Hepatocyte (in vitro differentiated cells): ENCODE results near the gene LMF1. TPM values are rescaled to one million over a fixed set of nuclear protein-coding genes. Genes with fewer than 3 reads are reported as not detected.

Source experiments
- DNase-seq: peaks from one replicate; pipeline ENCODE4 v3.0.0-alpha.2; 2016; ENCODE audit warnings: low spot score
- H2AFZ ChIP-seq: fragments of 200-600 bp; sonication (generic); 2 replicates; pipeline ENCODE4 v1.6.0; 2016; ENCODE audit warnings: antibody characterized with exemption, mild to moderate bottlenecking
- H3K27ac ChIP-seq: fragments of 200-600 bp; sonication (generic); 2 replicates; pipeline ENCODE4 v1.5.1; 2016; ENCODE audit warnings: mild to moderate bottlenecking
- H3K27me3 ChIP-seq: fragments of 200-600 bp; sonication (generic); 2 replicates; pipeline ENCODE4 v1.6.1; 2016
- H3K36me3 ChIP-seq: fragments of 200-600 bp; sonication (generic); replicated peaks from 2 replicates; pipeline ENCODE4 v1.5.1; 2016; ENCODE audit warnings: low read depth; ENCODE audit not compliant: insufficient read depth
- H3K4me1 ChIP-seq: fragments of 200-600 bp; sonication (generic); 2 replicates; pipeline ENCODE4 v1.5.1; 2016; ENCODE audit warnings: mild to moderate bottlenecking, moderate library complexity; ENCODE audit not compliant: insufficient read depth
- H3K4me2 ChIP-seq: fragments of 200-600 bp; sonication (generic); 2 replicates; pipeline ENCODE4 v1.6.0; 2016
- H3K4me3 ChIP-seq: fragments of 200-600 bp; sonication (generic); 2 replicates; pipeline ENCODE4 v1.5.1; 2016; ENCODE audit warnings: mild to moderate bottlenecking
- H3K79me2 ChIP-seq: fragments of 200-600 bp; sonication (generic); 2 replicates; pipeline ENCODE4 v1.6.0; 2017; ENCODE audit warnings: mild to moderate bottlenecking
- H3K9me2 ChIP-seq: fragments of 200-600 bp; sonication (generic); replicated peaks from 2 replicates; pipeline ENCODE4 v1.6.0; 2017; ENCODE audit warnings: mild to moderate bottlenecking; ENCODE audit not compliant: insufficient read depth
- H3K9me3 ChIP-seq: fragments of 200-600 bp; sonication (generic); 2 replicates; pipeline ENCODE4 v1.5.1; 2016; ENCODE audit warnings: low read depth, mild to moderate bottlenecking
- H4K20me1 ChIP-seq: fragments of 200-600 bp; sonication (generic); 2 replicates; pipeline ENCODE4 v1.6.0; 2016; ENCODE audit warnings: mild to moderate bottlenecking; ENCODE audit not compliant: insufficient read depth, poor library complexity, severe bottlenecking
- CTCF ChIP-seq: fragments of 200-600 bp; sonication (generic); IDR thresholded peaks from 2 replicates; pipeline ENCODE4 v1.5.1; 2016; ENCODE audit warnings: antibody characterized with exemption, mild to moderate bottlenecking; ENCODE audit not compliant: poor library complexity
- EZH2 ChIP-seq: fragments of 200-600 bp; sonication (generic); IDR thresholded peaks from 2 replicates; pipeline ENCODE4 v1.6.1; 2016; ENCODE audit warnings: antibody characterized with exemption, mild to moderate bottlenecking, borderline replicate concordance
- EZH2phosphoT487 ChIP-seq: fragments of 200-600 bp; sonication (generic); IDR thresholded peaks from one replicate; pipeline ENCODE4 v1.6.1; 2018; ENCODE audit warnings: antibody characterized with exemption, mild to moderate bottlenecking, low read depth, moderate library complexity; ENCODE audit not compliant: unreplicated experiment, severe bottlenecking
- WGBS: methylation state at CpG from one replicate; pipeline ENCODE4 v1.1.6; 2016; ENCODE audit warnings: low lambda C conversion rate; ENCODE audit errors: missing lambda C conversion rate; 5-methylcytosine and 5-hydroxymethylcytosine counted together
- polyA plus RNA-seq: library from polyadenylated mRNA; unstranded; fragments of >200 nt; fragmentation: Nextera tagmentation; extraction: Ambion mirVana; gene quantifications from 2 replicates; pipeline ENCODE4 v1.2.1, GENCODE V29; 2016
- total RNA-seq: library from RNA; depleted of rRNA; stranded (reverse); fragments of >200 nt; gene quantifications from 2 replicates; pipeline ENCODE4 v1.2.3, GENCODE V29; 2014

Gene LMF1
- total and polyA plus RNA-seq, 2 experiments from 2014 or later: 27.2 to 34.3 TPM

- H3K27ac ChIP-seq: no peak overlapping the region
These were observed 60.6 kb downstream of the LMF1 start for GRCh38 chr16:910181-910580.

DNA sequence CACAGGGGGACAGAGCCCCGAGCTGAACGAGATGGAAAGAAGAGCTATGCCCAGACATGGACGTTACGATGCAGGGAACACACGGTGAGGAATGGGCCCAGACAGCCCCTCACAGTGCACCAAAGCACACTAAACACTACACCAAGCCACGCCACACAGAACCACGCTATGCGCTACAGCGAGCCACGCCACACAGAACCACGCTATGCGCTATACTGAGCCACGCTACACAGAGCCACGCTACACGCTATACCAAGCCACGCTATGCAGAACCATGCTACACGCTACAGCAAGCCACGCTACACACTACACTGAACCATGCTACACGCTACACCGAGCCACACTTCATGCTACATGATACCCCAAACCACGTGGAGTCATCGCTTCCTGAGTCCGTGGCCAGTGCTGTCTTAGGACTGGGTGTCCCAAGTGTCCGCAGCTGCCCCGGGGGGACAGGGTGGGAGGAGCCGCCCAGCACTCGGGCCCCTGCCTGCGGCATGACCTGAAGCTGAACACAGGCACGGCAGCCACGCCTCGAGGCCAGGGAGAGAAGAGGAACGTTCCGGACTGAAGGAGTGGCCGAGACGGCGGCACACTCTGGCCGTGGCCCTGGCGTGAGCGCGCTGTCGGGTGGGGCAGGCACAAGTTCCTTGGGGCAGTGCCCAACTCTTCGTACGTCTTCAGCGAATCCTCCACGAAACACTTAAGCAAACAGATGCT, 61.3 kb downstream of the LMF1 start:
- Histone ChIP-seq H3K9me3 (no peaks in the 10 kb centered on the region), H3K4me3 (no peak overlapping the region), H3K9me2 (no peaks in the 10 kb centered on the region), H2AFZ (no peak overlapping the region), H4K20me1 (no peaks in the 10 kb centered on the region), H3K27ac (no peak overlapping the region), H3K27me3 (no peaks in the 10 kb centered on the region), H3K4me2 (no peak overlapping the region), H3K36me3 (no peaks in the 10 kb centered on the region), H3K4me1 (no peaks in the 10 kb centered on the region), H3K79me2 (no peaks in the 10 kb centered on the region)
- TF ChIP-seq EZH2: no peak
- no peak for TF ChIP-seq CTCF
- TF ChIP-seq EZH2phosphoT487: no peak
- WGBS: 97% methylated on average over 44 of the region's 45 CpGs
- no peak for DNase-seq

More at GRCh38 chr16:910181-910580, 60.6 kb downstream of the LMF1 start:
- no peaks in the 10 kb centered on the region for H3K27me3 ChIP-seq
- no peaks in the 10 kb centered on the region for H3K9me2 ChIP-seq
- H3K36me3 ChIP-seq: no peaks in the 10 kb centered on the region
- H3K4me1 ChIP-seq: no peaks in the 10 kb centered on the region
- H3K4me3 ChIP-seq: no peak overlapping the region
- TF ChIP-seq CTCF: no peak
- TF ChIP-seq EZH2phosphoT487: no peak
- no peak for TF ChIP-seq EZH2
- no peaks in the 10 kb centered on the region for H3K79me2 ChIP-seq
- H3K4me2 ChIP-seq: no peak overlapping the region
- H4K20me1 ChIP-seq: no peaks in the 10 kb centered on the region
- WGBS: 93% methylated on average over 13 of the region's 20 CpGs
- H3K9me3 ChIP-seq: no peaks in the 10 kb centered on the region
- no peak for DNase-seq
- H2AFZ ChIP-seq: no peak overlapping the region

GRCh38 chr16:908526-909155, 62.1 kb downstream of the LMF1 start:
- Histone ChIP-seq H3K27me3 (no peaks in the 10 kb centered on the region), H3K27ac (no peak overlapping the region), H3K36me3 (no peaks in the 10 kb centered on the region), H3K4me2 (no peak overlapping the region), H3K9me2 (no peaks in the 10 kb centered on the region), H3K9me3 (no peaks in the 10 kb centered on the region), H3K79me2 (no peaks in the 10 kb centered on the region), H3K4me1 (no peaks in the 10 kb centered on the region), H2AFZ (no peak overlapping the region), H4K20me1 (no peaks in the 10 kb centered on the region), H3K4me3 (no peak overlapping the region)
- TF ChIP-seq EZH2 (no peak), EZH2phosphoT487 (no peak), CTCF (no peak)
- 90% methylated on average over 15 of the region's 15 CpGs for WGBS
- no peak for DNase-seq
